T-helper 2 cell (primary cell): ENCODE results near the gene ZNF684.
"Not testable (repeated sequence)": the region's sequence is repeated elsewhere in the genome, so short reads cannot be mapped to it uniquely, and the experiment has no call there.

ENCODE experiments used
- DNase-seq, 5 experiments: peaks; one replicate each; pipeline versions ENCODE4 v3.0.0 to v3.0.0-alpha.2; 2012 to 2022
- total RNA-seq, 2 donors: gene quantifications; one replicate each; lab custom pipeline; 2026; lab: John Stamatoyannopoulos, UW

The ZNF684 gene
- 2.5 to 4.8 reads per million in 2 donors for total RNA-seq

DNA sequence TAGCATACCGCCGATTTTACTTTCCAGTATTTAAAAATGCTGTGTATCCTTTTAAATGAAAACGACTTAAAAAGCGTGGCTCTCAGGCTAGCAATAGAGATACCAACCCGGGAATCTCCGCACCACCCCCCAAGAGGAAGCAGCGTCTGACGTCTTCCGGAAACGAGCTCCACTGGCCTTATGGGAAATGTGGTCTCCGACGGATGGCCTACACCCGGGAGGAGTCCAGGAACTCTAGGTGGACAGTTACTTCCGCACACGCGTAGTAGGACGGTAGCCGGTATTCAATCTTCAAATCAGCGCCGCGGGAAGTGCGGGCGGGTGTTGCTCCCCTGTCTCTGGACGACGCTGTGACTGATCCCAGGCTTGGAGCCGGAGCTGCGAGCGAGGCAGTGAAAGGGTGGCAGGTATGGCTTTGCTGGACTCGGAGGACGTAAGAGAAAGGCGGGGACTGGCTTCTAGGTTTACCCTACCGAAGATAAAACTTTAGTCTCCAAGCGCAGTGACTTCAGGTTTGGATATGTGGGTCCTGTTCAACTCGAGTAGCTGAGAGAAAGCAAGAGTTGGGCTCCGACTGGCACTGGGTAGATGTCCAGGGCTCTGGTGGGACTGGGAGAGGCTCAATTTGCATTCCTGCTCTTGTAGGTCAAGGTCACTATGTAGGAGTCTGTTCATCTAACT lies at the start of gene ZNF684:
Gene ZNF684, plus strand, starts transcription at position 257 of the 681 bp plus-strand sequence. CDS start 1,530 bp downstream, outside the sequence.
- DNase-seq = peak; percentile 47 to 94 (median 78)

DNA sequence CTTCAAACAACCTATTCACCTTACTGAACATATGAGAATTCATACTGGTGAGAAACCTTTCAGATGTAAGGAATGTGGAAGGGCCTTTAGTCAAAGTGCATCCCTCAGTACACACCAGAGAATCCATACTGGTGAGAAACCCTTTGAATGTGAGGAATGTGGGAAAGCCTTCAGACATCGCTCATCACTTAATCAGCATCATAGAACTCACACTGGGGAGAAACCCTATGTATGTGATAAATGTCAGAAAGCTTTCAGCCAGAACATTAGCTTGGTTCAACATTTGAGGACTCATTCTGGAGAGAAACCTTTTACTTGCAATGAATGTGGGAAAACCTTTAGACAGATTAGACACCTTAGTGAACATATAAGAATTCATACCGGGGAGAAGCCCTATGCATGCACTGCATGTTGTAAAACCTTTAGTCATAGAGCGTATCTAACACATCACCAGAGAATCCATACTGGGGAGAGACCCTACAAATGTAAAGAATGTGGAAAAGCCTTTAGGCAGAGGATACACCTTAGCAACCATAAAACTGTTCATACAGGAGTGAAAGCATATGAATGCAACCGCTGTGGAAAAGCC lies 36.0 kb upstream of the ZNF684 start:
- no peak for DNase-seq

DNA sequence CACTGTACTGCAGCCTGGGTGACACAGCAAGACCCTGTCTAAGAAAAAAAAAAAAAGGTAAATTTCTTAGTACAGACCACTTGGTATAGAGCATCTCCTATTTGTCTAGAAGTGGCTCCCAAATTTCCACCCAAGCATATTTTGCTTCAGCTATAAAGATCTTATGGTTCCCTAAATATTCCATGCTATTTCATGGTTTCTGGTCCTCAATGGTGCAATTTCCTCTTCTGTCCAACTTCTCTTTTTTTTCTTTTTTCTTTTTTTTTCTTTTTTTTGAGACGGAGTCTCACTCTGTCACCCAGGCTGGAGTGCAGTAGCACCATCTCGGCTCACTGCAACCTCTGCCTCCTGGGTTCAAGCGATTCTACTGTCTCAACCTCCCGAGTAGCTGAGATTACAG lies 28.8 kb upstream of the ZNF684 start:
- not testable (repeated sequence) for DNase-seq

DNA sequence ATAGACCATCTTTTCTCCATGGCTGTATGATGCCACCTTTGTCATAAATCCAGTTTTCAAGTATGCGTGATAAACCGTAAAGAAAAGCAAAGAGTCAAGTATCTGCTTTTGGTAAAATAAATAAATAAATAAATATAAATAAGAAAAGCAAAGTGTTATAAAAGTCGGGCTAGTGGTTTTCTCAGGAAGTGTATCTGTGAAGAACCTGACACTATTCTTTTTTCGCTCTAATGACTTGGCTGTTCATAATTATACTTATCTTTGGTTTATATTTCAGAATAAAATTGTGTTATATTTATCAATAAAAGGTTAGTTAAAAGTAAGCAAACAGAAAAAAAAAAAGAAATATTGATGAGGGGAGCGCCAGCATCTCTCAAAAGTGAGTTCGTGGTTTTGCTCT lies 23.5 kb upstream of the ZNF684 start:
- DNase-seq = peak in 1 of 5 experiments; percentile 3

DNA sequence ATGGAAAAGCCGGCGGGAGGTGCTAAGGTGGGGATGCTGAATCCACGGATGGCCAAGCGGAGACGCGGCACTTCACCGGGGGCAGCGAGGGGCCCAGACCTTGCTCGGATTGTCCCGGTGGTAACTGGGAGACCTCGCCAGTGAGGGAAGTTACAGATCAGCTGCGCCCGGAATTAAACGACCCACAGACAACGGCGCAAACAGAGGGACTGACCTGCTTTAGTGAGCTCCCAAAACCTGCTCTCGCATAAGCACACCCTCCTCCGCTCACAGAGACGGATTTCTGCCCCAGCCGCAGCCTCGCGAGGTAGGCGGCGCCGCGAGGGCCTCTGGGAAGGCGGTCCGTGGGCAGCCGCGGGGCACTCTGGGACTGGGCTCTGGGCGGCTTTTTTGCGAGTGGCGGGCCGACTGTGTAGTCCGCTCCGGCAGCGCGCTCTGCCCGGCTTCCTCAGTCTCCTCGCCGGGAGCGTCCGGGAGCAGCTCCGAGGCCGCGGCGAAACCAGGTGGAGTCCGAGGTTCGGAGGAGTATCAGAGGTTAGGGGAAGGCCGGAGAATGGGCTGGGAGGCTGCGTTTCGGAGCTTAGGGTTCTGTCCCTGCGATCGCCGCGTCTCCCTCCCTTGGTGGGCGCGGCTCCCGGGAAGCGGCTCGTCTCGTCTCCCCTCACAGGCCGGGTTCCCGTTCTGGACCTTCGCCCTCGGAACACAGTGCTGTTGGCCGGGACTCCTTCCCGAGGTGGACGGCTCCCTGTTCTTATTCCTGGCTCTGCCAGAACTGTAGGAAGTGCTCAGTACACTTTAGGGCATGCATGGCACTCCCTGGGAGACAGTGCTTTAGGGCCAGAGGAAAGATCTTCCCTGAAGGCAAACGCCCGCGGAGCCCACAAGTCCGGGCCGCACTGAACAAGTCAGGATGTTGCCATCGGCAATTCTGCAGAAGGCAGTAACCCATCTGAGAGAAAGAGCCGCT lies 22.8 kb upstream of the ZNF684 start, which contains the start of gene EXO5:
Gene EXO5, plus strand, starts transcription at position 393 of the 967 bp plus-strand sequence. CDS start 5,778 bp downstream, outside the sequence.
- DNase-seq = peak; percentile 54 to 91 (median 71)

DNA sequence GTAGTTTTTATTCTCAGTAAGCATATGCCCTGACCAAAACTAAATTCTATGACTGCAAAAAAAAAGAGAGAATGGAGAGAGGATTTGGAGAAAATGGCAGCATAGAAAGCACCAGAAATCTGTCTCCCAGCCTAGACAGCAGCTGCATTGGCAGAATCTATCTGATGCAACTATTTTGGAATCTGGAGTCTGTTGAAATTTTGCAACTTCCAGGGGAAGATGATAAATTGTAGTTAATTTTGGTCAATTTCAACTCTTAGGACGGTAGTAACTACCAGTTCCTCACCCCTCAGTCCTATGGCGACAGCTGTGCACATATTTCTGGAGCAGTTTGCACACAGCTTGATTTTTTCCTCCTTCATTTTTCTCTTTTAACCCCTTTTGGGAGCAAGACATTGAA lies 11.9 kb upstream of the ZNF684 start:
- no peak for DNase-seq

DNA sequence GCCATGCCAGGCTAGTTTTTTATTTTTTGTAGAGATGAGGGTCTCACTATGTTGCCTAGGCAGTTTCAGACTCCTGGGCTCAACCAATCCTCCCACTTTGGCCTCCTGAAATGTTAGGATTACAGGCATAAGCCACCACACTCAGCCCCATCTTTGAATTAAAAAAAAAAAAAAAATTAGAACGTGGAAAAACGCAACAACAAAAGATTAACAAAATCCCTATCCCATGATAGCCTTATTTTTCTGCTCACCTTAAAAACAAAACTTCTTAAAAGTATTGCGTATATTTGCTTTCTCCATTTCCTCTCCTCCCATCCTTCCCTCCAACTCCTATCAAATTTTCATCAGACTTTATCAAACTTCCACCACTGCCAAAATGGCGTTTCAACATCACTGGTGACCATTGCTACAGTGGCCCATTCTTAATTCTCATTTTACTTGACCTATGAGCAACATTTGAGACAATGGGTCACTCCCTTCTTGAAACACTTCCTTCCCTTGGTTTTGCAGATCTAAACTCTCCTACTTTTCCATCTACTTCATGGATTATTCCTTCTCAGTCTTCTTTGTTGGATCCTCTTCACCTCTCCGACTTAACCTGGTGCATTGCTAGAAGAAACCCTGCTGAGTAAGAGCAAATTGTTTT lies 579 bp upstream of the ZNF684 start:
- no peak for DNase-seq

DNA sequence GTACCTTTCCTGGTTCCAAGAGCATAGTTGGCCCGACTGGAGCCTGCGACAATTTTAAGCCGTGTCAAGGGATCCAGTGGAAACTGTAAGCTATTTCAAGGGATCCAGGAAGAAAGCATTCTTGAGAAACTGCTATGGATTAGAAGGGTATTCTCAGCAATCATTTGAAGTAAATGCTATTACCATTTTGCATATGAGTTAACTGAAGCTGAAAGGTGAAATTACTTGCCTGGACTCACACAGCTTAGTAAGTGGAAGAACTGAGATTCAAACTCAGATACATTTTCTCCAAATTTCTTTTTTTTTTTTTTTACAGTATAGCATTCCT lies 589 bp downstream of the ZNF684 start:
- DNase-seq = no peak

DNA sequence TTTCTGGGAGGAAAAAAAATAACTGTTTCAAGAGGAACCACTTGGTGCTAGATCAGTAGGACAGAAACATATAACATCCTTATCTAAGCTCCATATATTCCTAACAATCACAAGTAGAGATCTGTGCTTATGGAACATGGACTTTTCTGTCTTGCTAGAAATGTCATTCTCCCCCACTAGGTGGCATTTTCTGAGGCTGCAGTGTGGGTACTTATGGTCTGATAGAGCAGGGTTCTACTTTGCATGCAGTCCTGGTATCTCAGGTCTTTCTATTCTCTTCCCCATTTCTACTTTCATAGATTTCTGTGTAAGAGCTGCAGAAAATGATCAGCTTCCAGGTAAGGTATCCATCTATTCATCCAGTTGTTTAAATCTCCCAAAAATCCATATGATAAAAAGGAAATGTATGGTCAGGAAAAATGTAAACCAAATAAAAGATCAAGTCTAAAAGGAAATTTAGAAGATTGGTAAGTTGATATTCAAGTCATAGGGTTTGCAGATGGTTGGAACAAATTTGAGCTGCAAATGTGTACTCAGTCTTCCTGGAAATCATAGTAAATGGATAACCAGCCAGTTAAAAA lies 1.5 kb downstream of the ZNF684 start:
- DNase-seq = peak in 1 of 5 experiments; percentile 53

DNA sequence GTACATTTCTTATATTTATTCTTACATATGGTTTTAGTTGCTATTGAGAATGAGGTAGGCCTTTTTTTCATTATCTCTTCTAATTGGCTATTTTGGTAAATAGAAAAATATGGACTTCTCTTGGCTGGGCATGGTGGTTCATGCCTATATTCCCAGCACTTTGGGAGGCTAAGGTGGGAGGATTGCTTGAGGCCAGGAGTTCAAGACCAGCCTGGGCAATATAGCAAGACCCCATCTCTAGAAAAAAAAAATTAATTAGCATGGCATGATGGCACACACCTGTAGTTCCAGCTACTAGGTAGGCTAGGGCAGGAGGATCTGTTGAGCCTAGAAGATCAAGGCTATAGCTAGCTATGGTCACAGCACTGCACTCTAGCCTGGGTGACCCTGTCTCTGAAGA lies 3.2 kb downstream of the ZNF684 start:
- no peak for DNase-seq

DNA sequence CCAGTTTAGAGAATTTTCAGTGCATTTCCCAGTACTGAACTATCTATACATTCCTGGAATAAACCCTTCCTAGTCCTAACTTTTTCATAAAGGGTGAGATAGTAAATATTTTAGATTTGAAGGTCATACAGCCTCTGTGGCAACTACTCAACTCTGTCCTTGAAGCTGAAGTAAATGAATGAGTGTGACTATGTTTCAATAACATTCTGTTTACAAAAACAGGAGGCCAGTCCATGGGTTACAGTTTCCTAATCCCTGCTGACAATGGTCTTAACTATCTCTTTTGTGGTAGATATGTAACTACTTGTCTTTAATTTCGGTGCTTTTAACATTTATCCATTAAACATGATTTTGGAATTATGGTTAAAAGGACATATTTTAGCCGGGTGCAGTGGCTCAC lies 4.3 kb downstream of the ZNF684 start:
- DNase-seq = no peak

DNA sequence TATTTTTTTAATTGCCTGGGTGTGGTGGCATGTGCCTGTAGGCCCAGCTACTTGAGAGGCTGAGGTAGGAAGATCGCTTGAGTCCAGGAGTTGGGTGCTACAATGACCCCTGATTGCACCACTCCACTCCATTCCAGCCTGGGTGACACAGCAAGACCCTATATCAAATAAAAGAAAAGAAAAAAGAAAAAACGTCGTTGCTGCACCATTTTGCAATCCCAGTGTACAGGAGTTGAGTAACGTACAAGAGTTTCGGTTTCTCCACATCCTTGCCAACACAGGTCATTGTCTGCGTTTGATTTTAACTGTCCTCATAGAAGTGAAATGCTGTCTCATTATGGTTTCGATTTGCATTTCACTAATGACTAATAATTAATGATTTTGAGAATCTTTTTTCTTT lies 7.9 kb downstream of the ZNF684 start:
- DNase-seq = no peak

DNA sequence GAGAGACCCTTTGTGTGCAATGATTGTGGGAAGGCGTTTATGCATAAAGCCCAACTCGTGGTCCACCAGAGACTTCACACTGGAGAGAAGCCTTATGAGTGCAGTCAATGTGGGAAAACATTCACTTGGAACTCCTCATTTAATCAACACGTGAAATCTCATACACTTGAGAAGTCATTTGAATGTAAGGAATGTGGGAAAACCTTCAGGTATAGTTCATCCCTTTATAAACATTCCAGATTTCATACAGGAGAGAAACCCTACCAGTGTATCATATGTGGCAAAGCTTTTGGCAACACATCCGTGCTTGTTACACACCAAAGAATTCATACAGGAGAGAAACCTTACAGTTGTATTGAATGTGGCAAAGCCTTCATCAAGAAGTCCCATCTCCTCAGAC lies 15.5 kb downstream of the ZNF684 start:
- DNase-seq = no peak

DNA sequence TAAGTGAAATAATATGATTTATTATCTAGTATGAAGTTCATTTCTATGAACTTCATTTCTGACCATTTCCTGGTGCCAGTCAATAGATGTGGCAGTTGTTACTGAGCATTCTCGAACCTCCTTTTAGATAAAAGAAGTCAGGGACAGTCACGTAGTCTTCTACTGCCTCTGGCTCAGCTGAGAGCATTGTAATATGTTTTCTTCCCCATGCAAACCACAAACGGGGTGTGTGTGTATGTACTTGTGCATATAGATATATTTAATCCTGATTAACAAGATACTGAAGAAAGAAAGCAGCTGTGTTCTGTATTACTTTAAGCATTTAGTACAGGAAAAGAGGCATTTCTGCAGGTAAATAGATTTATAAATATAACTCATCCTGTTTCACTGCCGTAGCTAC lies 21.6 kb downstream of the ZNF684 start:
- DNase-seq = no peak

DNA sequence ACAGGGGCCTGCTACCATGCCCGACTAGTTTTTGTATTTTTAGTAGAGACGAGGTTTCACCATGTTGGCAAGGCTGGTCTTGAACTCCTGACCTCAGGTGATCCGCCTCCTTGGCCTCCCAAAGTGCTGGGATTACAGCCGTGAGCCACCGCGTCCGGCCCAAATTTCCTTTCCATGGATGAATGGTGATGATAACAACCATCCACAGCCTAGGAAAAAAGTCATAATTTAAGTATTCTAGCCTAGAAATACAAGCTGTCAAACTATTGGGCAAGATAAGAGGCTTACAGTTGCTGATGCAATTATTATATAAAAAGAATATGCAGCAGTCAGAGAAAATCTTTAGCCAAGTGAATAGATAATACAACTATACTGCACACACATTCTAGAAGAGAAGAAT lies 23.4 kb downstream of the ZNF684 start:
- not testable (repeated sequence) for DNase-seq

DNA sequence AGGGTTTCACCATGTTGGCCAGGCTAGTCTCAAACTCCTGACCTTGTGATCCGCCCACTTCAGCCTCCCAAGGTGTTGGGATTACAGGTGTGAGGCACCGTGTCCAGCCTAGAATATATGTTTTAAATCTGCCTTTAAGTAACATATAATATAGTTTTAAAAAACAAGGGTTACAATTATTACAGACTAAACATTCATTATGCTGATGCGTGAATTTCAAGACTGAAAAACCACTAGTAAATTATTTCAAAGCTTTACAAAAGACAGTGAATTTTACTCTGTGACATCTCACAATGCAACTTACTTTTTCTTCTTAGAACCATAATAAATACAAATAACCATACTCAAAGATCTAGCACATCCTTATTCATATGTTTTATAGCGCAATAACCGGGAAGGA lies 24.7 kb downstream of the ZNF684 start:
- DNase-seq = no peak

DNA sequence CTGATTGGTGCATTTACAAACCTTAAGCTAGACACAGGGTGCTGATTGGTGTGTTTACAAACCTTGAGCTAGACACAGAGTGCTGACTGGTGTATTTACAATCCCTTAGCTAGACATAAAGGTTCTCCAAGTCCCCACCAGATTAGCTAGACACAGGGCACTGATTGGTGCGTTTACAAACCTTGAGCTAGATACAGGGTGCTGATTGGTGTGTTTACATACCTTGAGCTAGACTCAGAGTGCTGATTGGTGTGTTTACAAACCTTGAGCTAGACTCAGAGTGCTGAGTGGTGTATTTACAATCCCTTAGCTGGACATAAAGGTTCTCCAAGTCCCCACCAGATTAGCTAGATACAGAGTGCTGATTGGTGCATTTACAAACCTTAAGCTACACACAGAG lies 26.8 kb downstream of the ZNF684 start:
- DNase-seq = not testable (repeated sequence)

DNA sequence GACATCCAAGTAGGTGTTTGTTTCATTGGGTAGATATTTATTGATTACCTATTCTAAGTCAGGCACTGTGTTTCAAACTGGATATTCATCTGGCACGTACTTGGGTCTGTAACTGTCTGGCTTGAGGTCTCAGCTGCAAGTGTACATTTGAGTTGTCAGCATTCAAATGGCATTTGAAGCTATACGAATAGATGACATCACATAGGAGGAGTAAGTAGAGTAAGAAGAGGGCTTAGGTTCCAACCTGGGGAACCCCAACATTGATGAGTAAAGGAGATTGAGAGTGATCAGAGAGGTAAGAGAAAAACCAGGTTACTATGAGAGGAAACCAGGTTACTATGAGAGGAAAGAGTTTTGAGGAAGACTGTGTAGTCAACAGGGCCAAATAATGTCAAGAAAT lies 30.7 kb downstream of the ZNF684 start:
- no peak for DNase-seq

DNA sequence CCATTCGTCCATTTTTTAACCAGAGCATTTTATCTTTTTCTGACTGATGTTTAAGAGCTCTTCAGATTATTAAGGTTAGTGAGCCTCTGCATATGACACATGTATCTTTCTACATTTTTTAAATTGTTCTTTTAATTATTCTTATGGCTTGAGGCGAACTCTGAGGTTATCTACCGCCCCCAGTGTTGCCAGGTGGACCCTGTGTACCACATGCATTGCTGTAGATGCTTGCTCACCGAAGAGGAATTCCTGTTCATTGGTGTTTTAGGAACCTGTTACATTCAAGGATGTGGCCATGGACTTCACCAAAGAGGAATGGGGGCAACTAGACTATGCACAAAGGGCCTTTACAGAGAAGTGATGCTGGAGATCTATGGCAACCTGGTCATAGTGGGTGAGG lies 31.8 kb downstream of the ZNF684 start:
- DNase-seq = no peak

DNA sequence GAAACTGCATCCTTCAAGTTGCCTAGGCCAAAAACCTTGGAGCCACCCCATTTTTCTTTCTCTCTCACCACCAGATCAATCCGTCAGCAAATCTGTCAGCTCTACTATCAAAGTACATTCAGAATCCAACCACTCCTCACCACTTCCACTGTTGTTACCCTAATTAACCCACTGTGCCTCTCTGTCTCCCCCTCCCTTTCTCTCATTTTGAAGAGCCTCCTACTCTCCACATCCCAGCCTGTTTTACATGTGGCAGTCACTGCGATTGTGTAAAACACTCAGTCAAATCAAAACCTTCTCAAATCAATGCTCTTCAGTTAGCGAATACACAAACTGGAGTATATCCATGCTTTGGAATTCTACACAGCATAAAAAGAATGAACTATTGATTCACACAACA lies 33.1 kb downstream of the ZNF684 start:
- no peak for DNase-seq

DNA sequence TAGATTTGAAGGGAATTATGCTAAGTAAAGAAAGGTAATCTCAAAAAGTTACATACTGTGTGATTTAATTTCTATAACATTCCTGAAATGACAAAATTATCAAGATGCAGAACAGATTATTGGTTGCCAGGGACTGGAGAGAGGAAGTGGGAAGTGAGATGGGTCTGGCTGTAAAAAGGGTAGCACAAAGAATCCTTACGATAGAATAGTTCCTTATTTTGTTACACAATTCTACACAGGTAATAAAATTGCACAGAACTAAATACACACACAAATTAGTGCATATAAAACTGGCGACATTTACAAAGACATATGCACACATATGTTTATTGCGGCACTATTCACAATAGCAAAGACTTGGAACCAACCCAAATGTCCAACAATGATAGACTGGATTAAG lies 33.5 kb downstream of the ZNF684 start:
- no peak for DNase-seq

DNA sequence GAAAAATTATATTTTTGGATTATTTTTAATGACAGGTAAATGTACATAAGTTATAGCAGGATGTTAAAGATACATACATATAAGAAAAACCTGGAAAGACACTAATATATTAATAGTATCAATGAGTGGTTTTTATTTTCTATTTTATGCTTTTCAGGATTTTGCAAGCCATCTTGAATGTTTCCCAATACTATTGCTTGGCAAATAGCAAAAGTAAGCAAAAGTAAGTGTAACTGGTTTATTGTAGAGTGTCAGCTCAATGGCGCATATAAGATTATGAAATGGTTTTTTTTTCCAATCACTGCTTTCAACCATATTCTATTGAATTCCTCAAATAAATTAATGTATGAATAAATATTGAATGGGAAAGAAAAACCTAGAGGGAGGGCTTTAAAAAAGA lies 36.4 kb downstream of the ZNF684 start:
- no peak for DNase-seq

DNA sequence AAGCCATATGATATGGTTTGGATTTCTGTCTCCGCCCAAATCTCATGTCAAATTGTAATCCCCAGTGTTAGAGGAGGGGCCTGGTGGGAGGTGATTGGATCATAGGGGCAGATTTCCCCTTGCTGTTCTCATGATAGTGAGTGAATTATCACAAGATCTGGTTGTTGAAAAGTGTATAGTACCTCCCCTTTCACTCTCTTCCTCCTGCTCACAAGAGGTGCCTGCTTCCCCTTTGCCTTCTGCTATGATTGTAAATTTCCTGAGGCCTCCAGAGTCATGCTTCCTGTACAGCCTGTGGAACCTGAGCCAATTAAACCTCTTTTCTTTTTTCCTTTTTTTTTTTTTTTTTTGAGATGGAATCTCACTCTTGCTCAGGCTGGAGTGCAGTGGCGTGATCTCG lies 43.4 kb downstream of the ZNF684 start:
- not testable (repeated sequence) for DNase-seq
